Metanephros (tissue), 2 donors: ENCODE data around the gene CMTM3. TPM values are rescaled to one million over a fixed set of nuclear protein-coding genes. Genes with fewer than 3 reads are reported as not detected.

Experiments used
- small RNA-seq: library from RNA; depleted of rRNA; stranded (forward); fragments of <200 nt; gene quantifications from one replicate; pipeline ENCODE3, GENCODE V24; 2014; ENCODE audit warnings: low replicate concordance
- total RNA-seq: library from RNA; depleted of rRNA; stranded (reverse); fragments of >200 nt; gene quantifications from one replicate; pipeline ENCODE4 v1.2.3, GENCODE V29; 2014

CMTM3 gene, protein sequence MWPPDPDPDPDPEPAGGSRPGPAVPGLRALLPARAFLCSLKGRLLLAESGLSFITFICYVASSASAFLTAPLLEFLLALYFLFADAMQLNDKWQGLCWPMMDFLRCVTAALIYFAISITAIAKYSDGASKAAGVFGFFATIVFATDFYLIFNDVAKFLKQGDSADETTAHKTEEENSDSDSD
- total RNA-seq, result 35.4 TPM

GRCh38 chr16:66604376-66605176, at the start of gene CMTM3:
Gene CMTM3, plus strand, starts transcription at chr16:66604704. Its CDS starts 102 bp downstream, at chr16:66604806.

DNA sequence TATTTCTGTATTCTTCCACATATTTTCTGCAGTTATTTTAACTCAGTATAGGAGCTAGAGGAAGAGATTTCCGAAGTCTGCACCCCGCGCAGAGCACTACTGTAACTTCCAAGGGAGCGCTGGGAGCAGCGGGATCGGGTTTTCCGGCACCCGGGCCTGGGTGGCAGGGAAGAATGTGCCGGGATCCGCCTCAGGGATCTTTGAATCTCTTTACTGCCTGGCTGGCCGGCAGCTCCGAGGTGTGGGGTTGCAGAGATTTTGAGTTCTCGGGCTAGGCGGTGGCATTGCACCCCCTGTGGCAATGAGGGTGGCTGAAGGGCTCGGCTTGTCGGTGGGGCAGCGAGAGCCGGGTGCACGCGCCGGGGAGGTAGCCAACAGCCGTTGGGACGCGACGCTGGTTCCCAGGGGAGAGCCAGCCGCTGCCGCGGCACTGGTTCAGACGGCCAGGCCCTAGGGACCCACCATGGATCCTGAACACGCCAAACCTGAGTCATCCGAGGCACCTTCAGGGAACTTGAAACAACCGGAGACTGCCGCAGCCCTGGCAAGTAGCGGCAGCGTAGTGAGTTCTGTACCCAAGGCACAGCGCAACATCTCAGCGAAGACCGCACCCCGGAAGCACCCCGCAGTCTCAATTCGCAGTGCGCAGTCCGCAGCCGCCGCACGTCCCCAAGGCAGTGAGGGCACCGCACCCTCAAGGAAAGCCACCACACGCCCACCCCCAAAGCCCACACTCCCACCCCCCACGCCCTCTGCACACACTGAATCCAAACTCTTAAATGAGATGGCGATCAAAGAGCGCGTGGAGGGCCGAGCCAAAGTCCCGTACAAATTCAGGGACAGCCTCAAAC, 38.2 kb upstream of the CMTM3 start, which contains the start of gene CMTM1:
CMTM1 (plus strand) TSS at position 389 of the 851 bp plus-strand sequence; CDS start at position 464, 75 bp downstream.

GRCh38 chr16:66578651-66579531, 25.6 kb upstream of the CMTM3 start, which contains the start of gene CMTM2:
Gene CMTM2, plus strand, starts transcription at chr16:66579463. Its CDS starts 145 bp downstream, at chr16:66579608.

Small RNA genes within 50 kb of the gene (small RNA-seq; reads per million reads assigned to genes)
- not detected for gene CKLF-CMTM1

Other genes with a start within 250 kb of the CMTM3 start
- gene CDH5, start 238.0 kb upstream of the CMTM3 start, total RNA-seq, result 67.2 TPM
- 0.99 TPM for gene BEAN1, start 177.4 kb upstream of the CMTM3 start, total RNA-seq
- gene TK2, start 54.6 kb upstream of the CMTM3 start, total RNA-seq, result 29.3 TPM
- gene CKLF, start 52.1 kb upstream of the CMTM3 start, total RNA-seq, result 36.8 TPM
- gene CMTM1, start 38.3 kb upstream of the CMTM3 start, total RNA-seq, result 4.3 TPM
- 0.93 TPM for gene CMTM2, start 25.2 kb upstream of the CMTM3 start, total RNA-seq
- gene CMTM4, start 92.0 kb downstream of the CMTM3 start, total RNA-seq, result 89.0 TPM
- gene DYNC1LI2, start 146.9 kb downstream of the CMTM3 start, total RNA-seq, result 124 TPM
- gene TERB1, start 196.9 kb downstream of the CMTM3 start, total RNA-seq, result not detected
- gene NAE1, start 226.3 kb downstream of the CMTM3 start, total RNA-seq, result 43.7 TPM
- gene CA7, start 239.7 kb downstream of the CMTM3 start, total RNA-seq, result 0.12 TPM